T-helper 1 cell treated with Interleukin-12 subunit alpha and Interleukin-12 subunit beta and Interleukin-4 antibody, amounts not matched to agents 30 μg/mL and 1 μg/mL, for 36 hours (primary cell): ENCODE data around the gene GPR137B.
A peak's percentile ranks its signal among the peaks of the same experiment; 100 is the strongest.

ENCODE experiments used
- H3K27ac Mint-ChIP-seq: one replicate; pipeline ENCODE4 v1.8.0; 2021; ENCODE audit warnings: mild to moderate bottlenecking, mixed read lengths
- H3K27me3 Mint-ChIP-seq: one replicate; pipeline ENCODE4 v1.8.0; 2021; ENCODE audit warnings: low read depth, mixed read lengths
- H3K36me3 Mint-ChIP-seq: one replicate; pipeline ENCODE4 v1.8.0; 2021; ENCODE audit warnings: low read depth, mixed read lengths
- H3K4me1 Mint-ChIP-seq: one replicate; pipeline ENCODE4 v1.8.0; 2021; ENCODE audit warnings: low read depth, mixed read lengths
- H3K4me3 Mint-ChIP-seq: one replicate; pipeline ENCODE4 v1.8.0; 2021; ENCODE audit warnings: mild to moderate bottlenecking, moderate library complexity, mixed read lengths
- H3K9me3 Mint-ChIP-seq: one replicate; pipeline ENCODE4 v1.8.0; 2021; ENCODE audit warnings: mixed read lengths

The GPR137B gene

GRCh38 chr1:236108027-236108648 lies 34.2 kb upstream of the GPR137B start:
- peaks cover 3% of the 10 kb centered on the region for H3K4me1 Mint-ChIP-seq
- peaks cover 4% of the 10 kb centered on the region for H3K27me3 Mint-ChIP-seq
- no peaks in the 10 kb centered on the region for H3K36me3 Mint-ChIP-seq
- no peak overlapping the region for H3K4me3 Mint-ChIP-seq
- no peaks in the 10 kb centered on the region for H3K9me3 Mint-ChIP-seq
- H3K27ac Mint-ChIP-seq = no peak overlapping the region

DNA sequence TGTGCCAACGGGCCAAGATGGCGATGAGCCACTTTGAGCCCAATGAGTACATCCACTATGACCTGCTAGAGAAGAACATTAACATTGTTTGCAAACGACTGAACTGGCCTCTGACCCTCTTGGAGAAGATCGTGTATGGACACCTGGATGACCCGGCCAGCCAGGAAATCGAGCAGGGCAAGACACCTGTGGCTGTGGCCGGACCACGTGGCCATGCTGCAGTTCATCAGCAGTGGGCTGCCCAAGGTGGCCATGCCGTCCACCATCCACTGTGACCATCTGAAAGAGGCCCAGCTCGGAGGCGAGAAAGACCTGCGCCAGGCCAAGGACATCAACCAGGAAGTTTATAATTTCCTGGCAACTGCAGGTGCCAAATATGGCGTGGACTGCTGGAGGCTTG lies 32.2 kb upstream of the GPR137B start:
- Mint-ChIP-seq H3K4me1 (peaks cover 1% of the 10 kb centered on the region), H3K27me3 (peaks cover 10% of the 10 kb centered on the region), H3K4me3 (no peak overlapping the region), H3K36me3 (no peaks in the 10 kb centered on the region), H3K27ac (no peak overlapping the region), H3K9me3 (no peaks in the 10 kb centered on the region)

- peaks cover 10% of the 10 kb centered on the region for H3K27me3 Mint-ChIP-seq
- H3K36me3 Mint-ChIP-seq = no peaks in the 10 kb centered on the region
- no peaks in the 10 kb centered on the region for H3K9me3 Mint-ChIP-seq
- H3K4me1 Mint-ChIP-seq = peaks cover 1% of the 10 kb centered on the region
- no peak overlapping the region for H3K4me3 Mint-ChIP-seq
- H3K27ac Mint-ChIP-seq = no peak overlapping the region
Measured at GRCh38 chr1:236111527-236112331, 30.6 kb upstream of the GPR137B start.

DNA sequence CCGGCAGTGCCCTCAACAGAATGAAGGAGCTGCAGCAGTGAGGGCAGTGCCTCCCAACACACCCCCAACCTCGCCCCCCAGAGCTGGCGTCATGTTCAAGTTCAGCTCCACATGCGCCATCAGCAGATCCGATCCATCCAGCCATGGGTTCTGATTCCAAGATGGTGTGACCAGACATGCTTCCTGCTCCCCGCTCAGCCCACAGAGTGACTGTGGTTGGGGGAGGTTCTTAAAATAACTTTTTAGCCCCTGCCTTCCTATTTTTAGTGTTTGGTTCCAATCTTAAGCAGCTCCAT lies 30.1 kb upstream of the GPR137B start:
- Mint-ChIP-seq H3K4me1 (peaks cover 1% of the 10 kb centered on the region), H3K4me3 (no peak overlapping the region), H3K27me3 (peaks cover 10% of the 10 kb centered on the region), H3K27ac (no peak overlapping the region), H3K9me3 (no peaks in the 10 kb centered on the region), H3K36me3 (no peaks in the 10 kb centered on the region)

GRCh38 chr1:236113324-236114032 lies 28.9 kb upstream of the GPR137B start:
- Mint-ChIP-seq H3K27me3 (peaks cover 18% of the 10 kb centered on the region), H3K9me3 (no peaks in the 10 kb centered on the region), H3K36me3 (no peaks in the 10 kb centered on the region), H3K4me3 (no peak overlapping the region), H3K27ac (no peak overlapping the region), H3K4me1 (peaks cover 1% of the 10 kb centered on the region)

GRCh38 chr1:236114076-236114747 lies 28.1 kb upstream of the GPR137B start:
- Mint-ChIP-seq H3K9me3 (no peaks in the 10 kb centered on the region), H3K27ac (peak overlapping the region; percentile 69), H3K4me1 (peaks cover under 1% of the 10 kb centered on the region), H3K27me3 (peaks cover 22% of the 10 kb centered on the region), H3K36me3 (no peaks in the 10 kb centered on the region), H3K4me3 (no peak overlapping the region)

DNA sequence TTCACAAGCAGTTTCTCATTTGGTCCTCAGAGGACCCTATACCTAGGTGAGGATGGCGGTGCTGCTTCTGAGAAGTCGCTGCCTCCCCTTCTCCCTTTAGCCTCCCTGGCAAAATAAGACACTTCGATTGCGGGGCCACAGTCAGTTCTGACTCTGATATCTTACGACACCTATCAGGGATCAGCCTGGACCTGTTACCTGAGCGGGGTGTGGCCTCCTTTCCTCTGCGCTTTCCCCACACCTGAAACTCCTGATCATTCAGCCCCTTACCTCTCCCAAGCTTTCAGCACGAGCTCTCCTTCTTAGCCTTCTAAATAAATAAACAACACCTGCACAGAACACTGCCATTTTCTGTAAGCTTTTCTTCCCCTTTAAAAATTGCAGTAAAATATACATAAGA lies 24.6 kb upstream of the GPR137B start:
- H3K4me1 Mint-ChIP-seq = peaks cover 18% of the 10 kb centered on the region
- H3K27ac Mint-ChIP-seq = no peak overlapping the region
- H3K9me3 Mint-ChIP-seq = no peaks in the 10 kb centered on the region
- H3K4me3 Mint-ChIP-seq = no peak overlapping the region
- no peaks in the 10 kb centered on the region for H3K36me3 Mint-ChIP-seq
- peaks cover 31% of the 10 kb centered on the region for H3K27me3 Mint-ChIP-seq

GRCh38 chr1:236119943-236120484 lies 22.3 kb upstream of the GPR137B start:
- Mint-ChIP-seq H3K9me3 (no peaks in the 10 kb centered on the region), H3K27ac (no peak overlapping the region), H3K36me3 (no peaks in the 10 kb centered on the region), H3K27me3 (peaks cover 27% of the 10 kb centered on the region), H3K4me1 (peaks cover 18% of the 10 kb centered on the region), H3K4me3 (no peak overlapping the region)

- peaks cover 18% of the 10 kb centered on the region for H3K4me1 Mint-ChIP-seq
- no peaks in the 10 kb centered on the region for H3K36me3 Mint-ChIP-seq
- H3K9me3 Mint-ChIP-seq = no peaks in the 10 kb centered on the region
- H3K27me3 Mint-ChIP-seq = peaks cover 33% of the 10 kb centered on the region
- peak overlapping the region; percentile 71 for H3K4me3 Mint-ChIP-seq
- H3K27ac Mint-ChIP-seq = peak overlapping the region; percentile 67
Measured at GRCh38 chr1:236120721-236121153, 21.6 kb upstream of the GPR137B start.

GRCh38 chr1:236122176-236122575 lies 20.2 kb upstream of the GPR137B start:
- Mint-ChIP-seq H3K4me3 (no peak overlapping the region), H3K27me3 (peaks cover 35% of the 10 kb centered on the region)

GRCh38 chr1:236123563-236123962 lies 18.8 kb upstream of the GPR137B start:
- H3K4me1 Mint-ChIP-seq = peaks cover 18% of the 10 kb centered on the region
- no peak overlapping the region for H3K4me3 Mint-ChIP-seq
- no peaks in the 10 kb centered on the region for H3K9me3 Mint-ChIP-seq
- H3K27ac Mint-ChIP-seq = no peak overlapping the region
- no peaks in the 10 kb centered on the region for H3K36me3 Mint-ChIP-seq
- H3K27me3 Mint-ChIP-seq = peaks cover 33% of the 10 kb centered on the region

More at GRCh38 chr1:236122176-236122575, 20.2 kb upstream of the GPR137B start:
- peaks cover 18% of the 10 kb centered on the region for H3K4me1 Mint-ChIP-seq
- no peak overlapping the region for H3K27ac Mint-ChIP-seq
- no peaks in the 10 kb centered on the region for H3K9me3 Mint-ChIP-seq
- H3K36me3 Mint-ChIP-seq = no peaks in the 10 kb centered on the region

DNA sequence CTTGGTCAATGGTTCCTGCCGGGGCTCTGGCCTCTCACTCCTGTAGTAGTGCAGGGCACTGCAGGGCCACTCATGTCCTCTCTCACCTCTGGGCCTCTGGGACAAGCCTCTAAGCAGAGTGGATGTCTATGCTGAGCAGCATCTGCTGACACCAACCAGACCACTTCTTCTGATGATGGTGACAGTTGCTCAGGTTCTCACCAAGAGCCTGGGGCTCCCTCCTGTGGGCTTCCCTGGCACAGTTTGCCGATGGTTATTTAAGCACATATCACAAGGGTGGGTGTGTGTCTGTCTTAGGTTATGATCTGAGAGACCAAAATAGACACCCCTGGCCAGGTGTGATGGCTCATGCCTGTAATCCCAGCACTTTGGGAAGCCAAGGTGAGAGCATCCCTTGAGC lies 17.4 kb upstream of the GPR137B start:
- peaks cover 22% of the 10 kb centered on the region for H3K27me3 Mint-ChIP-seq
- no peak overlapping the region for H3K4me3 Mint-ChIP-seq
- no peaks in the 10 kb centered on the region for H3K9me3 Mint-ChIP-seq
- no peak overlapping the region for H3K27ac Mint-ChIP-seq
- H3K4me1 Mint-ChIP-seq = peaks cover 16% of the 10 kb centered on the region
- no peaks in the 10 kb centered on the region for H3K36me3 Mint-ChIP-seq

GRCh38 chr1:236127045-236127444 lies 15.3 kb upstream of the GPR137B start:
- Mint-ChIP-seq H3K4me3 (no peak overlapping the region), H3K36me3 (no peaks in the 10 kb centered on the region), H3K9me3 (no peaks in the 10 kb centered on the region), H3K27me3 (peaks cover 33% of the 10 kb centered on the region), H3K4me1 (peaks cover 3% of the 10 kb centered on the region), H3K27ac (no peak overlapping the region)

- H3K9me3 Mint-ChIP-seq = no peaks in the 10 kb centered on the region
- no peaks in the 10 kb centered on the region for H3K4me1 Mint-ChIP-seq
- no peak overlapping the region for H3K27ac Mint-ChIP-seq
- H3K36me3 Mint-ChIP-seq = no peaks in the 10 kb centered on the region
- no peak overlapping the region for H3K4me3 Mint-ChIP-seq
- H3K27me3 Mint-ChIP-seq = peaks cover 44% of the 10 kb centered on the region
Measured at GRCh38 chr1:236128646-236129178, 13.6 kb upstream of the GPR137B start.
